Neural cell (in vitro differentiated cells): ENCODE data around the gene GRIK3. TPM values are rescaled to one million over a fixed set of nuclear protein-coding genes. Genes with fewer than 3 reads are reported as not detected.
A peak's percentile ranks its signal among the peaks of the same experiment; 100 is the strongest.

Source experiments
- H2AFZ ChIP-seq: fragments of 200-600, 300-800 bp; sonication (generic), shearing (Covaris generic); 2 replicates; pipeline ENCODE4 v1.6.0; 2014; ENCODE audit warnings: low read depth, mild to moderate bottlenecking, antibody characterized with exemption, low read length, moderate library complexity
- H3F3A ChIP-seq: fragments of 200-600 bp; shearing (Covaris generic); 2 replicates; pipeline ENCODE4 v1.6.1; 2016; ENCODE audit warnings: mild to moderate bottlenecking, moderate library complexity, mixed read lengths, antibody characterized with exemption, low read length; ENCODE audit not compliant: insufficient read depth, poor library complexity, severe bottlenecking
- H3K27ac ChIP-seq: fragments of 200-600, 300-800 bp; sonication (generic), shearing (Covaris generic); 2 replicates; pipeline ENCODE4 v1.5.1; 2014; ENCODE audit warnings: mild to moderate bottlenecking, low read length, moderate library complexity
- H3K27me3 ChIP-seq: fragments of 300-800, 200-600 bp; sonication (generic), shearing (Covaris generic); 2 replicates; pipeline ENCODE4 v1.6.0; 2014; ENCODE audit warnings: mild to moderate bottlenecking, low read depth, low read length, moderate library complexity; ENCODE audit not compliant: insufficient read depth
- H3K36me3 ChIP-seq: fragments of 300-800, 200-600 bp; sonication (generic), shearing (Covaris generic); 2 replicates; pipeline ENCODE4 v1.5.1; 2014; ENCODE audit warnings: mild to moderate bottlenecking, antibody characterized with exemption, low read length, moderate library complexity; ENCODE audit not compliant: insufficient read depth
- H3K4me2 ChIP-seq: fragments of 300-800, 200-600 bp; sonication (generic), shearing (Covaris generic); 2 replicates; pipeline ENCODE4 v1.6.0; 2014; ENCODE audit warnings: mild to moderate bottlenecking, low read length
- H3K4me3 ChIP-seq: fragments of 300-800, 200-600 bp; sonication (generic), shearing (Covaris generic); 2 replicates; pipeline ENCODE4 v1.5.1; 2014; ENCODE audit warnings: mild to moderate bottlenecking, low read length, moderate library complexity
- H3K79me2 ChIP-seq: fragments of 200-600 bp; shearing (Covaris generic); replicated peaks from 2 replicates; pipeline ENCODE4 v1.6.0; 2014; ENCODE audit warnings: mild to moderate bottlenecking, low read length, moderate library complexity; ENCODE audit not compliant: insufficient read depth
- H3K9ac ChIP-seq: fragments of 300-800, 200-600 bp; sonication (generic), shearing (Covaris generic); 2 replicates; pipeline ENCODE4 v1.6.1; 2016; ENCODE audit warnings: mild to moderate bottlenecking, low read length, mixed read lengths
- H3K9me2 ChIP-seq: fragments of 200-600 bp; shearing (Covaris generic); 2 replicates; pipeline ENCODE4 v1.6.1; 2016; ENCODE audit warnings: mild to moderate bottlenecking, low read length, mixed read lengths; ENCODE audit not compliant: insufficient read depth
- H3K9me3 ChIP-seq: fragments of 200-600, 300-800 bp; sonication (generic), shearing (Covaris generic); 2 replicates; pipeline ENCODE4 v1.6.1; 2016; ENCODE audit warnings: mild to moderate bottlenecking, mixed run types, low read length, moderate library complexity, mixed read lengths
- H4K20me1 ChIP-seq: fragments of 200-600 bp; shearing (Covaris generic); 2 replicates; pipeline ENCODE4 v1.6.1; 2016; ENCODE audit warnings: mild to moderate bottlenecking, mixed run types; ENCODE audit not compliant: insufficient read depth
- EP300 ChIP-seq: fragments of 450-650 bp; conservative IDR thresholded peaks from 2 replicates; pipeline ENCODE4 v1.6.1; 2014; ENCODE audit warnings: antibody characterized with exemption, mild to moderate bottlenecking, moderate library complexity; ENCODE audit not compliant: poor library complexity, severe bottlenecking
- EZH2 ChIP-seq: fragments of 200-600, 300-800 bp; shearing (Covaris generic), sonication (generic); IDR thresholded peaks from 2 replicates; pipeline ENCODE4 v1.6.1; 2014; ENCODE audit warnings: antibody characterized with exemption, low read length, borderline replicate concordance, mild to moderate bottlenecking; ENCODE audit not compliant: insufficient read depth, poor library complexity, severe bottlenecking
- MXI1 ChIP-seq: fragments of 450-650 bp; conservative IDR thresholded peaks from 2 replicates; pipeline ENCODE4 v1.6.1; 2014; ENCODE audit warnings: antibody characterized with exemption, mild to moderate bottlenecking; ENCODE audit not compliant: poor library complexity, severe bottlenecking
- POLR2AphosphoS5 ChIP-seq: IDR thresholded peaks from 2 replicates; pipeline ENCODE4 v1.6.1; 2012
- RAD21 ChIP-seq: fragments of 450-650 bp; conservative IDR thresholded peaks from 2 replicates; pipeline ENCODE4 v1.6.1; 2014; ENCODE audit warnings: antibody characterized with exemption, mild to moderate bottlenecking, moderate library complexity
- SMC3 ChIP-seq: fragments of 450-650 bp; conservative IDR thresholded peaks from 2 replicates; pipeline ENCODE4 v1.6.1; 2014; ENCODE audit warnings: antibody characterized with exemption, mild to moderate bottlenecking, moderate library complexity; ENCODE audit not compliant: poor library complexity
- TAF1 ChIP-seq: IDR thresholded peaks from 2 replicates; pipeline ENCODE4 v1.6.1; 2012; ENCODE audit warnings: low read depth
- polyA plus RNA-seq: library from polyadenylated mRNA; depleted of rRNA; stranded (reverse); fragments of >200 nt; gene quantifications from 2 replicates; pipeline ENCODE4 v1.2.3, GENCODE V29; 2014
- TF ChIP-seq, protein P1 (sequence below): IDR thresholded peaks from 2 replicates; pipeline ENCODE4 v1.6.1; 2012; ENCODE audit warnings: borderline replicate concordance
- TF ChIP-seq, protein P2 (sequence below): fragments of 450-650 bp; IDR thresholded peaks from 2 replicates; pipeline ENCODE4 v1.5.1; 2014; ENCODE audit warnings: antibody characterized with exemption, mild to moderate bottlenecking, moderate library complexity; ENCODE audit not compliant: poor library complexity, severe bottlenecking

Gene GRIK3
- polyA plus RNA-seq, 1 donor from 2014 or later = 5.0 TPM

DNA sequence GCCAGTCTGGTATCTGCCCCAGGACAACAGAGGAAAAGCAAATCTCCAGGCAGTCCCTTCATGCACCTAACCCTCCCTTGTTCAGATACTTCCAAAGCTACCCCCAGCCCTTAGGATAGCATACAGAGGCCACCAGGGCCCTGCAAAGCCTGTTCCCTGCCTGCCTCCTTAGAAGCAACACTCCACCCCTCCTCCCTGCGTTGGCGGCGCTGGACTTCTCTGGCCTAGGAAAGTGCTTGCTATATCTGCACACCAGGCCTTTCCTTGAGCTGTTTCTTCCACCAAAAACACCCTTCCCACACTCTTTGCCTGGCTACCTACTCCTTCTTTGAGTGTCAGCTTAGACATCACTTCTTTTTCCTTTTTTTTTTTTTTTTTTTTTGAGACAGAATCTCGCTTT is 61.3 kb downstream of the GRIK3 start:
- H2AFZ ChIP-seq = no peak overlapping the region
- no peak overlapping the region for H3K9ac ChIP-seq

DNA sequence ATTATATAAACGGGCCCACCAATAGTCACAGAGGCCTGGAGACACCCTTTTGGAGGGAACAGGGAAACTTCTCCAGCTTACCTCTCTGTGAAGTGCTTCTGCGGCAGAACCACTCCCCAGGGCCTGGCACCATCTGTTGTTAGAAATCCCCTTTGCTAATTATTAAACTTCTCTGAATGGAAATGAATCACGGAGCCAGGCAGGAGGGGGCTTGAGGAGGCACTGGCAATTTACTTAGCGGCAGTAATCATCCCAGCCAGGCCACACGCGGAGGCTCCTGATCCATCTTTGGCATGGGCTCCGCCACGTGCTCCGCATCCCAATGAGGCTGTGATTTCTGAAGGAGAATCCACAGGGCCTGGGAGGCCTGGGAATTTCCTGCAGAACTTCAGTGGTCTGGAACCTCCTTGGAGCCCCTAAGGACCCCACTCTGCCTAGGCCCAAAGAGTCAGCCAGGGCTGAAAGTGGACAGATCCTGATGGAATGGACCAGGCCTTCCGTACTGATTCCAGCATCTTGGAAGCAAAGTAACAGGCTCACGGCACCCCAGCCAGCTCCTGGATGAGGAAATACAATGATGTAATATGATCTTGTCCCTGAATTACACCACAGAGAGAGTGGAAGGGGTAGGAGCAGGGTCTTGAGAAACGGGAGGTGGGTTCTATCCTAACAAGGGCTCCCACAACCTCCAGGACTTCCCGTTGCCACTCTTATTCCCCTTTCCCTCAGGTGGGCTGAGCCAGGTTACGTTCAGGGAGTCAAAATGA is 62.3 kb downstream of the GRIK3 start:
- H3K79me2 ChIP-seq = no peaks in the 10 kb centered on the region
- H3K27ac ChIP-seq = no peak overlapping the region
- H3K27me3 ChIP-seq = no peaks in the 10 kb centered on the region
- H3K4me2 ChIP-seq = no peak overlapping the region
- H4K20me1 ChIP-seq = no peaks in the 10 kb centered on the region
- H3K9me3 ChIP-seq = no peaks in the 10 kb centered on the region
- H3K9me2 ChIP-seq = no peaks in the 10 kb centered on the region
- H3K36me3 ChIP-seq = no peaks in the 10 kb centered on the region
- H2AFZ ChIP-seq = no peak overlapping the region
- no peak overlapping the region for H3K9ac ChIP-seq
- no peak overlapping the region for H3K4me3 ChIP-seq
- H3F3A ChIP-seq = no peaks in the 10 kb centered on the region
- TF ChIP-seq TAF1 = no peak
- TF ChIP-seq MXI1 = no peak
- TF ChIP-seq POLR2AphosphoS5 = no peak
- TF ChIP-seq RAD21 = no peak
- no peak for TF ChIP-seq EZH2
- no peak for TF ChIP-seq EP300
- TF ChIP-seq, protein P1, sequence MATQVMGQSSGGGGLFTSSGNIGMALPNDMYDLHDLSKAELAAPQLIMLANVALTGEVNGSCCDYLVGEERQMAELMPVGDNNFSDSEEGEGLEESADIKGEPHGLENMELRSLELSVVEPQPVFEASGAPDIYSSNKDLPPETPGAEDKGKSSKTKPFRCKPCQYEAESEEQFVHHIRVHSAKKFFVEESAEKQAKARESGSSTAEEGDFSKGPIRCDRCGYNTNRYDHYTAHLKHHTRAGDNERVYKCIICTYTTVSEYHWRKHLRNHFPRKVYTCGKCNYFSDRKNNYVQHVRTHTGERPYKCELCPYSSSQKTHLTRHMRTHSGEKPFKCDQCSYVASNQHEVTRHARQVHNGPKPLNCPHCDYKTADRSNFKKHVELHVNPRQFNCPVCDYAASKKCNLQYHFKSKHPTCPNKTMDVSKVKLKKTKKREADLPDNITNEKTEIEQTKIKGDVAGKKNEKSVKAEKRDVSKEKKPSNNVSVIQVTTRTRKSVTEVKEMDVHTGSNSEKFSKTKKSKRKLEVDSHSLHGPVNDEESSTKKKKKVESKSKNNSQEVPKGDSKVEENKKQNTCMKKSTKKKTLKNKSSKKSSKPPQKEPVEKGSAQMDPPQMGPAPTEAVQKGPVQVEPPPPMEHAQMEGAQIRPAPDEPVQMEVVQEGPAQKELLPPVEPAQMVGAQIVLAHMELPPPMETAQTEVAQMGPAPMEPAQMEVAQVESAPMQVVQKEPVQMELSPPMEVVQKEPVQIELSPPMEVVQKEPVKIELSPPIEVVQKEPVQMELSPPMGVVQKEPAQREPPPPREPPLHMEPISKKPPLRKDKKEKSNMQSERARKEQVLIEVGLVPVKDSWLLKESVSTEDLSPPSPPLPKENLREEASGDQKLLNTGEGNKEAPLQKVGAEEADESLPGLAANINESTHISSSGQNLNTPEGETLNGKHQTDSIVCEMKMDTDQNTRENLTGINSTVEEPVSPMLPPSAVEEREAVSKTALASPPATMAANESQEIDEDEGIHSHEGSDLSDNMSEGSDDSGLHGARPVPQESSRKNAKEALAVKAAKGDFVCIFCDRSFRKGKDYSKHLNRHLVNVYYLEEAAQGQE = peak; percentile 23
- TF ChIP-seq, protein P2, sequence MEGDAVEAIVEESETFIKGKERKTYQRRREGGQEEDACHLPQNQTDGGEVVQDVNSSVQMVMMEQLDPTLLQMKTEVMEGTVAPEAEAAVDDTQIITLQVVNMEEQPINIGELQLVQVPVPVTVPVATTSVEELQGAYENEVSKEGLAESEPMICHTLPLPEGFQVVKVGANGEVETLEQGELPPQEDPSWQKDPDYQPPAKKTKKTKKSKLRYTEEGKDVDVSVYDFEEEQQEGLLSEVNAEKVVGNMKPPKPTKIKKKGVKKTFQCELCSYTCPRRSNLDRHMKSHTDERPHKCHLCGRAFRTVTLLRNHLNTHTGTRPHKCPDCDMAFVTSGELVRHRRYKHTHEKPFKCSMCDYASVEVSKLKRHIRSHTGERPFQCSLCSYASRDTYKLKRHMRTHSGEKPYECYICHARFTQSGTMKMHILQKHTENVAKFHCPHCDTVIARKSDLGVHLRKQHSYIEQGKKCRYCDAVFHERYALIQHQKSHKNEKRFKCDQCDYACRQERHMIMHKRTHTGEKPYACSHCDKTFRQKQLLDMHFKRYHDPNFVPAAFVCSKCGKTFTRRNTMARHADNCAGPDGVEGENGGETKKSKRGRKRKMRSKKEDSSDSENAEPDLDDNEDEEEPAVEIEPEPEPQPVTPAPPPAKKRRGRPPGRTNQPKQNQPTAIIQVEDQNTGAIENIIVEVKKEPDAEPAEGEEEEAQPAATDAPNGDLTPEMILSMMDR = no peak

More for the DNA sequence above, 61.3 kb downstream of the GRIK3 start:
- no peaks in the 10 kb centered on the region for H3K27me3 ChIP-seq
- no peak for TF ChIP-seq SMC3
- TF ChIP-seq, protein P2 = no peak
- TF ChIP-seq EP300 = no peak
- no peak for TF ChIP-seq POLR2AphosphoS5
- TF ChIP-seq TAF1 = no peak
- TF ChIP-seq MXI1 = no peak
- no peak for TF ChIP-seq RAD21
- TF ChIP-seq, protein P1 = no peak
- no peak for TF ChIP-seq EZH2
- H3K4me3 ChIP-seq = no peak overlapping the region
- no peaks in the 10 kb centered on the region for H3K9me3 ChIP-seq
- no peak overlapping the region for H3K27ac ChIP-seq
- H3K4me2 ChIP-seq = no peak overlapping the region
- no peaks in the 10 kb centered on the region for H3K9me2 ChIP-seq
- H3K36me3 ChIP-seq = no peaks in the 10 kb centered on the region
- no peaks in the 10 kb centered on the region for H3F3A ChIP-seq
- H3K79me2 ChIP-seq = no peaks in the 10 kb centered on the region
- no peaks in the 10 kb centered on the region for H4K20me1 ChIP-seq
